GM04504 (cell line): Measurements from ENCODE around the gene CUZD1.
A peak's percentile ranks its signal among the peaks of the same experiment; 100 is the strongest.
"Not testable (repeated sequence)": the region's sequence is repeated elsewhere in the genome, so short reads cannot be mapped to it uniquely, and the experiment has no call there.

ENCODE experiments used
- DNase-seq: peaks from one replicate; pipeline ENCODE4 v3.0.0-alpha.2; 2012; ENCODE audit warnings: low read depth

Gene CUZD1, protein sequence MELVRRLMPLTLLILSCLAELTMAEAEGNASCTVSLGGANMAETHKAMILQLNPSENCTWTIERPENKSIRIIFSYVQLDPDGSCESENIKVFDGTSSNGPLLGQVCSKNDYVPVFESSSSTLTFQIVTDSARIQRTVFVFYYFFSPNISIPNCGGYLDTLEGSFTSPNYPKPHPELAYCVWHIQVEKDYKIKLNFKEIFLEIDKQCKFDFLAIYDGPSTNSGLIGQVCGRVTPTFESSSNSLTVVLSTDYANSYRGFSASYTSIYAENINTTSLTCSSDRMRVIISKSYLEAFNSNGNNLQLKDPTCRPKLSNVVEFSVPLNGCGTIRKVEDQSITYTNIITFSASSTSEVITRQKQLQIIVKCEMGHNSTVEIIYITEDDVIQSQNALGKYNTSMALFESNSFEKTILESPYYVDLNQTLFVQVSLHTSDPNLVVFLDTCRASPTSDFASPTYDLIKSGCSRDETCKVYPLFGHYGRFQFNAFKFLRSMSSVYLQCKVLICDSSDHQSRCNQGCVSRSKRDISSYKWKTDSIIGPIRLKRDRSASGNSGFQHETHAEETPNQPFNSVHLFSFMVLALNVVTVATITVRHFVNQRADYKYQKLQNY

DNA sequence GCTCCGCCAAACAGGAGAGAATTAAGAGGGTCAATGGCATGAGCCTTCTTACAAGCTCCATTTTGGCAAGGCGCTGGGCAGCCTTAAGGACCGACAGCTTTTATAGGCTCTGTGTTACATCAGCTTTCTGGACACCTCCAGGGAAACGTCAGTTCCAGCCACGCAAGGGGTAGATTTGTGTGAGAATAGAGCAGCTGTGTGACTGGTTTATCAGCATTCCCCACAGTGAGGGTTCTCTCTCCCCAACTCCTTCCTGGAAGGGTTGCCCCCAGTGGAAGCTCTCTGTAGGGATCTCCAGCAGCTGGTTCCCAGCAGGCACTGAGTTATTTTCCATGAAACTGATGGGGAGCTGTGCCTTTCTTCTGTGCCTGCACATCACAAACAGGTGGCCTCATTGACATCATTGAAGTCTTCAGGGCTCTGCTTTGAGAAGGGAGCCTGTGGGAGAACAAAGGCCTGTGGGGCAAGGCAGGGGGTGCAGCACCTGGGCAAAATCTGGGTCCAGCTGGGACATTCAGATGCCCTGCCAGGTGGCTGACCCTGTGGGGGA is at the start of gene CUZD1:
TSS of gene CUZD1 (minus strand) at position 75 of the 550 bp plus-strand sequence. CDS start at position 61, 14 bp downstream.
- DNase-seq = no peak

GRCh38 chr10:122894261-122894944 is 48.7 kb upstream of the CUZD1 start:
- DNase-seq = no peak

GRCh38 chr10:122884166-122884565 is 38.5 kb upstream of the CUZD1 start:
- DNase-seq = no peak

GRCh38 chr10:122882766-122883165 is 37.1 kb upstream of the CUZD1 start:
- no peak for DNase-seq

- peak; percentile 97 for DNase-seq
Observed at GRCh38 chr10:122879339-122880273, 33.9 kb upstream of the CUZD1 start, which contains the start of gene FAM24B. Gene FAM24B (minus strand): TSS chr10:122879581. CDS start chr10:122850515, 29,066 bp downstream.

DNA sequence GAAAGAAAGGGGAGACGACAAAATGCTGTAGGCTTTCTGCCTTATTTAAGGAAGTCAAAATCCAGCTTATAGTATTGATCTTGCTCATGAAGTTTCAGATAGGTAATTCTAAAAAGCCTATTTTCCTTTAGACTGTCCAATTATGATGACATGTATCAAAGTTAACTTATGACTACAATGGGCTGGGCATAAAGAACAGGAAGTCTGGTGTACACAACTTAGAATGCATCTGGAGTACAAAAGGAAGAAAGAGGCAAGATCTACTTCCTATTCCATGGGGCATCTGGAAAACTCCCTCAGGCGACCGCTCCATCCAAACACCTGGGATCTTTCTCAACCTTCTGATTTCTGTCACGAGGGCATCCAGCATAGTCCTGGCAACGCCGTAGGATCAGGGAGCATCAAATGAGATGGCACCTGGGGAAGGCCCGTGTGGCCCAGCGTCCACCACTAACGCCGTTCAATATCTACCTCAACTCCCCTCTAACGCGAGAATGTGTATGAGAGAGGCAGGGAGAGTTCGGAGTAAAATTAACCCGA is 33.2 kb upstream of the CUZD1 start:
- no peak for DNase-seq

GRCh38 chr10:122877264-122877663 is 31.6 kb upstream of the CUZD1 start:
- DNase-seq = no peak

DNA sequence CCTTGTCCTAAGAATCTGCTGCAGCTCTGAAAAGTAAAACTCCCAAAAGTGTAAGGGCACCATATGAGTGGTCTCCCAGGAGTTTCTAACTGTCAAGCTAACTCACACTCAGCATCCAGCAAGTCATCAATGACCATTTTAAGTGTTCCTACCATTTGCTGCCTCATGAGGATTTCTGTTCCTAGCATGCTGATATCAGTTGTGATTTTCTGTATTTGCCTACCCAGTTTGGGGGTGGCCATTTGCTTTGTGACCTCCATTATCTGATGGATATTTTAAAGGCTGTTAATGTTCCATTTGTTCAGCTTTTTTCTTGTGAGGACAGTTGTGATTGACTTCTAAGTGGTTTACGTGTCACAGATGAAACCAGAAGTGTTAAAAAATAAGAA is 30.8 kb upstream of the CUZD1 start:
- no peak for DNase-seq

GRCh38 chr10:122875843-122876466 is 30.3 kb upstream of the CUZD1 start:
- no peak for DNase-seq

DNA sequence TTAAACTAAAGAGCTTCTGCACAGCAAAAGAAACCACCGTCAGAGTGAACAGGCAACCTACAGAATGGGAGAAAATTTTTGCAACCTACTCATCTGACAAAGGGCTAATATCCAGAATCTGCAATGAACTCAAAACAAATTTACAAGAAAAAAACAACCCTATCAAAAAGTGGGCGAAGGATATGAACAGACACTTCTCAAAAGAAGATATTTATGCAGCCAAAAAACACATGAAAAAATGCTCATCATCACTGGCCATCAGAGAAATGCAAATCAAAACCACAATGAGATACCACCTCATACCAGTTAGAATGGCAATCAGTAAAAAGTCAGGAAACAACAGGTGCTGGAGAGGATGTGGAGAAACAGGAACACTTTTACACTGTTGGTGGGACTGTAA is 26.3 kb upstream of the CUZD1 start:
- DNase-seq = not testable (repeated sequence)

- not testable (repeated sequence) for DNase-seq
Observed at GRCh38 chr10:122868768-122869167, 23.1 kb upstream of the CUZD1 start.

GRCh38 chr10:122866757-122867482 is 21.3 kb upstream of the CUZD1 start:
- DNase-seq = not testable (repeated sequence)

DNA sequence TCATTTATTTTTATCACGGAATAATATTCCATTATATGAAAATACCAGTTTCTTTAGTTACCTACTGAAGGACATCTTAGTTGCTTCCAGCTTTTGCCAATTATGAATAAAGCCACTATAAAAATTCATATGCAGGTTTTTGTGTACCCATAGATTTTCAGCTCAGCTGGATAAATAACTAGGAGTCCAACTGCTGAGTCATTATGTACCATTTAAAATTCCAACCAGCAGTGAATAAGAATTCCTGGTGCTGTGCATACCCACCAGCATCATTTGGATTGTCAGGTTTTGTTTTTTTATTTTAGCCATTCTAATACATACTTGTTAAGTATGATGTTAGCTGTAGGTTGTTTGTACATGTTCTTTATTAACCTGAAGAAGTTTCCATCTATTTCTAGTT is 19.2 kb upstream of the CUZD1 start:
- no peak for DNase-seq

- no peak for DNase-seq
Observed at GRCh38 chr10:122864194-122864592, 18.5 kb upstream of the CUZD1 start.

DNA sequence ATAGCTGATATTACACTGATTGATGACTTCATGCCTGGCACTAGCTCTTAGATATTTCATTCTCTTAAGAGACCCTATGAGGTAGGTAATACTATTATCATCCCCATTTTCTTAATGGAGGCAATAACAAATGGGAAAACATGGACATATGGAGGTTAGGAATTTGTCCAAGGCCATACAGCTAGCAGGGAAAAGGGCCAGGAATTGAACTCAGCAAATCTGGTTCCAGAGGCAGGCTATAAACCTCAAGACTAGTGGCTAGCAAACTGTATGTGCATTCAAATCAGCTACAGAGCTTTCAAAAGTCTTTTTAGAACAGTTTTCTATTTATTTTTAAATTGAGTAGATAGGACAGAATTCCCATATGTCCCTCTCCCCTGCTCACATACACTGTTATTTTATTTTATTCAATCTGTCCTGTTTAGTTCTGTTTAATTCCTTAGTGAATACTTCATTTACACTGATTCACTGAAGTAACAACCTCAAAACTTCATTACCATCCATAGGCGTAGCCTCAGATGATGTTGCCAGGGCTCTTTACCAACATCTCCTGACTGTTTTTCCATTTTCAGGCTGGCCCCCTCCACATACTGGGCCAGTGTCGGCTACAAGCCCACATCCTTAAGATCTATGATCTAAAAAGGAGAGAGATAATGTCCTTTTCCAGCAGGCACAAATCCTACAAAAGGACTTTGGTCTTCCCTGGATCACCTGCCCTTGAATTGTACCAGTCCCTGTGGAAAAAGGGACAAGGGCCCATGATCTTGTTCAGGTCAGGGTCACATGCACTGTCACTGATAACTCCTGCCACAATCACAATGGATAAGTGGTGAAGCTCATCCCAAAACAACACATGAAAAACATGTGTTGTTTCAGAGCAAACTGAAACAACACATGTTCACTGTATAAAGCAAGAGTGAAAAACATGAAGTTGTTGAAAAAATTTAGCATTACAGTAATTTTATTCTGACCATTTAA is 17.8 kb upstream of the CUZD1 start:
- no peak for DNase-seq

DNA sequence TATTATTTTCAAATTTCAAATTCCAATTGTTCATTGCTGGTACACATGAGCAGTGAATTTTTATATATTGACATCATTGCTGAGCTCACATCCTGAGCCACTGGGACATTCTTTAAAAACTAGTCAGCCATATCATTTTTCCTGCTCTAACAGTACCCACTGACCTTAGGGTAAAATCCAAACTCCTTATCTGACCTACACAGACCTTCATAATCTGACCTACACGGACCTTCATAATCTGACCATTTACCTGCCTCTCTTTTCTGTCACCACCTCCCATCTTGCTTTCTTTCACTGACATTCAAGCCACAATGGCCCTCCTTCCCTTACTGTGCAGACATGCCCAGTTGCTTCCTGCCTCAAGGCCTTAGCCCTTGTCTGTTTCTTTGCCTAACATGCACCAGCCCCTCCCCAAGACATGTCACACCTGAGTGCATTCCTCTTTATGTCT is 16.1 kb upstream of the CUZD1 start:
- no peak for DNase-seq

DNA sequence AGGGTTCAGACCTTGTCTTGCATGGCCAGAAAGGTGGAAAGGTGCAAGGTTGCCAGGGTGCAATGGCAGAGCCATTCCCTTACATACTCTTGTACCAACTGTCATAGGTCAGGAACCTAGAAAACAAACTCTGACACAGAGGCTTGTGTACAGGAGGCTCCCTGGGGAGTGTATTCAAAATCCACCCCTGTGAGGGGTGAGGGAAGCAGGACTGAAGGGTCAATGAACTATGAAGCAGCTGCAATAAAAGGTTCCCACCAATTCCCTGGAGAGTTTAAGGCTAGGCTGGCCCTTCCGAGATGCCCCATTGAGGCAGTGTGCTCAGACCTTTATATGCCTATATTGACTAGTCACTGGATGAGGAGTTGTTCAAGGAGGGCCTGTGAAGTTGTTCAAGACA is 13.9 kb upstream of the CUZD1 start:
- no peak for DNase-seq

DNA sequence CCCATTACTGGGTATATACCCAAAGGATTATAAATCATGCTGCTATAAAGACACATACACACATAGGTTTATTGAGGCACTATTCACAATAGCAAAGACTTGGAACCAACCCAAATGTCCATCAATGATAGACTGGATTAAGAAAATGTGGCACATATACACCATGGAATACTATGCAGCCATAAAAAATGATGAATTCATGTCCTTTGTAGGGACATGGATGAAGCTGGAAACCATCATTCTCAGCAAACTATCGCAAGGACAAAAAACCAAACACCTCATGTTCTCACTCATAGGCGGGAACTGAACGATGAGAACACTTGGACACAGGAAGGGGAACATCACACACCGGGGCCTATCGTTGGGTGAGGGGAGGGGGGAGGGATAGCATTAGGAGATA is 12.4 kb upstream of the CUZD1 start:
- DNase-seq = not testable (repeated sequence)

- no peak for DNase-seq
Observed at GRCh38 chr10:122856902-122857301, 11.2 kb upstream of the CUZD1 start.
